NCI-H2196 (cell line): ENCODE data around the gene DNAH17.
A peak's percentile ranks its signal among the peaks of the same experiment; 100 is the strongest.

Experiments used
- DNase-seq: peaks from one replicate; lab custom pipeline; 2025; ENCODE audit not compliant: unreplicated experiment; lab: John Stamatoyannopoulos, UW

The DNAH17 gene

GRCh38 chr17:78576389-78577112 lies 645 bp downstream of the DNAH17 start:
- DNase-seq, result no peak

GRCh38 chr17:78575899-78576298 lies 1.3 kb downstream of the DNAH17 start:
- DNase-seq, result no peak

- no peak for DNase-seq
Measured at GRCh38 chr17:78575340-78575739, 1.9 kb downstream of the DNAH17 start.

GRCh38 chr17:78573955-78574354 lies 3.2 kb downstream of the DNAH17 start:
- no peak for DNase-seq

- no peak for DNase-seq
Measured at GRCh38 chr17:78572239-78573205, 4.7 kb downstream of the DNAH17 start.

GRCh38 chr17:78571329-78571728 lies 5.9 kb downstream of the DNAH17 start:
- no peak for DNase-seq

- no peak for DNase-seq
Measured at GRCh38 chr17:78568494-78569115, 8.6 kb downstream of the DNAH17 start.

- DNase-seq, result no peak
Measured at GRCh38 chr17:78567991-78568390, 9.2 kb downstream of the DNAH17 start.

GRCh38 chr17:78566947-78567346 lies 10.2 kb downstream of the DNAH17 start:
- DNase-seq, result no peak

- peak; percentile 32 for DNase-seq
Measured at GRCh38 chr17:78563189-78564145, 13.7 kb downstream of the DNAH17 start.

GRCh38 chr17:78562734-78563133 lies 14.5 kb downstream of the DNAH17 start:
- no peak for DNase-seq

- no peak for DNase-seq
Measured at GRCh38 chr17:78561166-78561565, 16.0 kb downstream of the DNAH17 start.

- DNase-seq, result no peak
Measured at GRCh38 chr17:78560731-78561130, 16.5 kb downstream of the DNAH17 start.

GRCh38 chr17:78559749-78560368 lies 17.3 kb downstream of the DNAH17 start:
- DNase-seq, result no peak

GRCh38 chr17:78558989-78559388 lies 18.2 kb downstream of the DNAH17 start:
- DNase-seq, result no peak

GRCh38 chr17:78558181-78558850 lies 18.9 kb downstream of the DNAH17 start:
- peak; percentile 19 for DNase-seq

- no peak for DNase-seq
Measured at GRCh38 chr17:78557598-78558039, 19.6 kb downstream of the DNAH17 start.

- no peak for DNase-seq
Measured at GRCh38 chr17:78556812-78557211, 20.4 kb downstream of the DNAH17 start.

- DNase-seq, result no peak
Measured at GRCh38 chr17:78555746-78556401, 21.3 kb downstream of the DNAH17 start.
